Endothelial cell of umbilical vein (primary cell): ENCODE data around the gene NPAS4. TPM values are rescaled to one million over a fixed set of nuclear protein-coding genes. Genes with fewer than 3 reads are reported as not detected.

Source experiments
- BruUV-seq: library from RNA; stranded (reverse); fragments of 400-500 nt; replicated peaks from 2 replicates; lab custom pipeline; 2021; lab: Mats Ljungman, UMichigan
- CTCF ChIA-PET: fragments of 300-600, 350-600 bp; sonication (Branson Sonifier 250); formaldehyde crosslinking; loops from one replicate; lab custom pipeline; 2021; ENCODE audit warnings: antibody characterized with exemption, inconsistent platforms; lab: Charles Lee
- POLR2A ChIA-PET: fragments of 300-600, 350-600 bp; sonication (Branson Sonifier 250); formaldehyde crosslinking; loops from one replicate; lab custom pipeline; 2021; ENCODE audit warnings: antibody characterized with exemption, inconsistent platforms; lab: Charles Lee
- DNase-seq: peaks from one replicate; pipeline ENCODE4 v3.0.0-alpha.2; 2011; ENCODE audit warnings: low read depth, low spot score
- FAIRE-seq: peaks from 2 replicates; lab custom pipeline; 2011; peaks lifted over from hg19 to GRCh38; lab: Jason Lieb, UNC
- H2AFZ ChIP-seq: 2 replicates; pipeline ENCODE4 v1.6.0; 2012; ENCODE audit warnings: low read depth, low read length, control low read depth, inconsistent platforms
- H3K27ac ChIP-seq: 2 replicates; pipeline ENCODE4 v1.5.1; 2011; ENCODE audit warnings: low read depth, mild to moderate bottlenecking, control low read depth, low read length, moderate library complexity; ENCODE audit not compliant: insufficient read depth
- H3K27me3 ChIP-seq, 2 experiments: 2 replicates each; pipeline versions ENCODE4 v1.6.0 to v1.6.1; 2011; ENCODE audit warnings: low read length in 2 of 2, mixed read lengths in 1 of 2; ENCODE audit not compliant: control insufficient read depth in 2 of 2, insufficient read depth in 2 of 2
- H3K36me3 ChIP-seq, 2 experiments: 2 replicates in 1 of 2; 3 replicates in 1 of 2; pipeline ENCODE4 v1.5.1; 2011; ENCODE audit warnings: low read length in 2 of 2, mild to moderate bottlenecking in 1 of 2, moderate library complexity in 1 of 2; ENCODE audit not compliant: control insufficient read depth in 2 of 2, insufficient read depth in 2 of 2; ENCODE audit errors: extremely low read depth in 1 of 2
- H3K4me1 ChIP-seq: 3 replicates; pipeline ENCODE4 v1.5.1; 2011; ENCODE audit warnings: mild to moderate bottlenecking, low read length; ENCODE audit not compliant: control insufficient read depth, insufficient read depth; ENCODE audit errors: extremely low read depth
- H3K4me2 ChIP-seq: 2 replicates; pipeline ENCODE4 v1.6.1; 2011; ENCODE audit warnings: low read length, control low read depth, mixed read lengths; ENCODE audit not compliant: insufficient read depth
- H3K4me3 ChIP-seq, 3 experiments: fragments of 200-600 bp in 1 of 3; sonication (generic), shearing (Covaris generic) in 1 of 3; replicated peaks in 1 of 3; 2 replicates each; pipeline ENCODE4 v1.5.1; 2011 to 2016; ENCODE audit warnings: control low read depth in 3 of 3, low read length in 3 of 3, mild to moderate bottlenecking in 2 of 3, inconsistent platforms in 1 of 3, low read depth in 1 of 3, moderate library complexity in 1 of 3; ENCODE audit not compliant: insufficient read depth in 1 of 3
- H3K79me2 ChIP-seq: 2 replicates; pipeline ENCODE4 v1.6.0; 2012; ENCODE audit warnings: low read length, inconsistent platforms; ENCODE audit not compliant: control insufficient read depth, insufficient read depth
- H3K9ac ChIP-seq: replicated peaks from 2 replicates; pipeline ENCODE3; 2011; ENCODE audit warnings: low read length, control low read depth; ENCODE audit not compliant: insufficient read depth; ENCODE audit errors: extremely low read depth
- H3K9me1 ChIP-seq: replicated peaks from 3 replicates; pipeline ENCODE4 v1.6.0; 2011; ENCODE audit warnings: mild to moderate bottlenecking, low read length; ENCODE audit not compliant: control insufficient read depth, insufficient read depth; ENCODE audit errors: extremely low read depth
- H3K9me3 ChIP-seq: replicated peaks from 2 replicates; pipeline ENCODE4 v1.5.1; 2012; ENCODE audit warnings: low read length, inconsistent platforms; ENCODE audit not compliant: control insufficient read depth, insufficient read depth
- H4K20me1 ChIP-seq: replicated peaks from 2 replicates; pipeline ENCODE3; 2011; ENCODE audit warnings: mild to moderate bottlenecking, low read length; ENCODE audit not compliant: control insufficient read depth, insufficient read depth; ENCODE audit errors: extremely low read depth
- CTCF ChIP-seq, 2 donors: IDR thresholded peaks; 1 replicate in 1 of 2; 2 replicates in 1 of 2; pipeline ENCODE4 v1.5.1; 2011; ENCODE audit warnings: low read length in 2 of 2, mild to moderate bottlenecking in 2 of 2, moderate library complexity in 2 of 2, control low read depth in 1 of 2, inconsistent platforms in 1 of 2, low read depth in 1 of 2; ENCODE audit not compliant: insufficient read depth in 1 of 2; ENCODE audit errors: extremely low read depth in 1 of 2
- EZH2 ChIP-seq: IDR thresholded peaks from 2 replicates; pipeline ENCODE4 v1.6.1; 2012; ENCODE audit warnings: borderline replicate concordance, low read depth, mild to moderate bottlenecking, moderate library complexity, low read length, inconsistent platforms; ENCODE audit not compliant: severe bottlenecking
- FOS ChIP-seq: IDR thresholded peaks from 2 replicates; pipeline ENCODE4 v1.6.1; 2011; ENCODE audit warnings: mild to moderate bottlenecking, low read length, moderate library complexity, borderline replicate concordance; ENCODE audit not compliant: insufficient read depth
- GATA2 ChIP-seq: IDR thresholded peaks from 2 replicates; pipeline ENCODE4 v1.7.0; 2011; ENCODE audit warnings: low read depth, mild to moderate bottlenecking, moderate library complexity, mixed read lengths, low read length; ENCODE audit not compliant: insufficient read length, insufficient read depth
- JUN ChIP-seq: IDR thresholded peaks from 2 replicates; pipeline ENCODE4 v1.6.1; 2011; ENCODE audit warnings: borderline replicate concordance, low read depth; ENCODE audit not compliant: insufficient read length, insufficient read depth
- MYC ChIP-seq: IDR thresholded peaks from one replicate; pipeline ENCODE4 v1.6.1; 2011; ENCODE audit warnings: mild to moderate bottlenecking, low read depth, low read length
- POLR2A ChIP-seq: IDR thresholded peaks from 2 replicates; pipeline ENCODE4 v1.6.1; 2012; ENCODE audit warnings: low read depth, mild to moderate bottlenecking, control low read depth, low read length
- POLR2AphosphoS5 ChIP-seq: IDR thresholded peaks from 2 replicates; pipeline ENCODE4 v1.6.1; 2012; ENCODE audit warnings: low read depth, mild to moderate bottlenecking, control low read depth, low read length, moderate library complexity; ENCODE audit not compliant: insufficient read depth
- dilution Hi-C: fragments of 300-500 bp; cut with MboI; formaldehyde crosslinking; loops from one replicate; pipeline ENCODE4 v1.15.0; 2019; ENCODE audit warnings: low sequenced_read_pairs; ENCODE audit not compliant: extremely low pct_ligation_motif_present
- intact Hi-C: fragments of 100-400 bp; cut with micrococcal nuclease; formaldehyde crosslinking; loops from one replicate; pipeline ENCODE4 v1.10.0; 2022
- polyA plus RNA-seq, 4 experiments: library from polyadenylated mRNA; depleted of rRNA in 3 of 4; stranded (reverse) in 3 of 4; unstranded in 1 of 4; fragments of >200 nt; gene quantifications; 2 replicates each; pipeline versions ENCODE4 v1.2.1 to v1.2.3, GENCODE V29; 2011 to 2012; ENCODE audit warnings: missing spikeins in 1 of 4
- total RNA-seq: library from RNA; stranded (reverse); gene quantifications from 2 replicates; pipeline ENCODE4 v1.2.3, GENCODE V29; 2021
- TF ChIP-seq, protein P1 (sequence below): IDR thresholded peaks from 2 replicates; pipeline ENCODE4 v1.6.1; 2011; ENCODE audit not compliant: insufficient read depth, insufficient read length

The NPAS4 gene
- total and polyA plus RNA-seq, 2 donors (not counting 3 experiments of a cell fraction or from before 2014, with no cell fraction given) = not detected

DNA sequence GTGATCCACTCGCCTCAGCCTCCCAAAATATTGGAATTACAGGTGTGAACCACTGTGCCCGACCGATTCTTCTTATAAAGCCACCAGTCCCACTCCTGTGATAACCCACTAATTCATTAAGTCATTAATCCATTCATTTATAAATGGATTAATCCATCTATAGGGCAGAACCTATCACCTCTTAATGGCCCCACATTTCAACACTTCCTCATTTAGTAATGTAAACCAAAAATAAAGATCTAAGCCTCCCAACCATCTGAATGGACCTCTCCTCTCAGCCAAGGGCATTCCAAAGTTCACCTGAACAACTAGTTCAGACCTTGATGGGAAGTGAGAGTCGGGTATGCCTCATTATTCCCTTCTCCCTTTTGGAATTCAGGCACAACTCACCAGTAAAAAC lies 27.7 kb downstream of the NPAS4 start:
- no peak for TF ChIP-seq GATA2
- CTCF ChIA-PET = interaction anchor here (1.0 kb wide), 1 partner anchor 10 kb away, joined by 4 read pairs; the partner anchor contains the start of gene MRPL11
- no TSS peak for BruUV-seq

GRCh38 chr11:66450560-66450959 lies 29.7 kb downstream of the NPAS4 start:
- Histone ChIP-seq H3K27me3 (peaks cover 5 to 11% of the 10 kb centered on the region in 2 experiments), H3K36me3 (no peaks in the 10 kb centered on the region), H3K4me2 (no peak overlapping the region), H3K4me3 (no peak overlapping the region), H2AFZ (no peak overlapping the region), H4K20me1 (no peaks in the 10 kb centered on the region), H3K9me3 (no peaks in the 10 kb centered on the region), H3K27ac (no peak overlapping the region), H3K9me1 (no peaks in the 10 kb centered on the region), H3K9ac (no peak overlapping the region), H3K4me1 (no peaks in the 10 kb centered on the region), H3K79me2 (no peaks in the 10 kb centered on the region)
- POLR2A ChIA-PET = no interaction called here
- no peak for TF ChIP-seq EZH2
- TF ChIP-seq MYC = no peak
- no peak for TF ChIP-seq JUN
- no peak for TF ChIP-seq POLR2A
- no peak for TF ChIP-seq CTCF (IDR thresholded peaks at IDR 0.05; ENCODE audit: extremely low read depth in 1 of 2, insufficient read depth in 1 of 2, low read depth in 1 of 2, low read length in 2 of 2)
- no peak for TF ChIP-seq GATA2
- no peak for TF ChIP-seq POLR2AphosphoS5
- no peak for TF ChIP-seq FOS
- TF ChIP-seq, protein P1, sequence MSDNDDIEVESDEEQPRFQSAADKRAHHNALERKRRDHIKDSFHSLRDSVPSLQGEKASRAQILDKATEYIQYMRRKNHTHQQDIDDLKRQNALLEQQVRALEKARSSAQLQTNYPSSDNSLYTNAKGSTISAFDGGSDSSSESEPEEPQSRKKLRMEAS = no peak
- CTCF ChIA-PET = no interaction called here
- FAIRE-seq = no peak
- dilution Hi-C loops = no loop called here
- BruUV-seq = no TSS peak
- intact Hi-C loops = no loop called here
- no peak for DNase-seq

More for the DNA sequence above, 27.7 kb downstream of the NPAS4 start:
- no peak overlapping the region for H3K4me2 ChIP-seq
- FAIRE-seq (no peak), DNase-seq (no peak)
- H3K79me2 ChIP-seq = no peaks in the 10 kb centered on the region
- no peaks in the 10 kb centered on the region for H4K20me1 ChIP-seq
- intact Hi-C loops = no loop called here
- POLR2A ChIA-PET = no interaction called here
- no peaks in the 10 kb centered on the region for H3K4me1 ChIP-seq
- no peak overlapping the region for H3K9ac ChIP-seq
- H2AFZ ChIP-seq = no peak overlapping the region
- H3K27ac ChIP-seq = no peak overlapping the region
- no peaks in the 10 kb centered on the region for H3K36me3 ChIP-seq
- H3K4me3 ChIP-seq = no peak overlapping the region
- H3K27me3 ChIP-seq = peaks cover 0 to 7% of the 10 kb centered on the region in 2 experiments
- H3K9me3 ChIP-seq = no peaks in the 10 kb centered on the region
- no peaks in the 10 kb centered on the region for H3K9me1 ChIP-seq
- dilution Hi-C loops = no loop called here
